HG03575 (cell line): ENCODE results near the gene POLDIP2.
A peak's percentile ranks its signal among the peaks of the same experiment; 100 is the strongest.

ENCODE experiments used
- ATAC-seq: cut with Tn5 transposase; IDR thresholded peaks from one replicate; pipeline ENCODE4 v1.9.1; 2021; ENCODE audit not compliant: unreplicated experiment, insufficient number of reproducible peaks, low FRiP score; ENCODE audit errors: extremely low read depth

POLDIP2 gene

DNA sequence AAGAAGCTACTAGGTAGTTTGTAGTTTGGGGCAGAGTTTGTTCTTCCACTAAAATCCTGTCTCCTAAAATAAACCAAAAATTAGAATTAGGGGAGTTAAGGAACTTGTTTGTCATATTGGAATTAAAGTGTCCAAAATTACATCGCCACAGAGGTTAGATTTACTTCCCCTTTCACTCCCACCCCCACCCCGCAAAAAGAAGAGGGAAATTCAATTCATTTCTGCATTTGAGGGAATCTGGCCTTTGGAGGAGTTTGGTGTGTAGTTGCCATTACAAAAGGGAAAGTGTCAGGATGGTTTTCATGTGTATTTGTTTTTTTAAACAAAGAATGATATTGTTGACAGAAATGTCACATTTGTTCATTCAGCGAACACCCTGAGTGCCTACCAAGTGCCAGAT is 32.5 kb downstream of the POLDIP2 start:
- no peak for ATAC-seq

DNA sequence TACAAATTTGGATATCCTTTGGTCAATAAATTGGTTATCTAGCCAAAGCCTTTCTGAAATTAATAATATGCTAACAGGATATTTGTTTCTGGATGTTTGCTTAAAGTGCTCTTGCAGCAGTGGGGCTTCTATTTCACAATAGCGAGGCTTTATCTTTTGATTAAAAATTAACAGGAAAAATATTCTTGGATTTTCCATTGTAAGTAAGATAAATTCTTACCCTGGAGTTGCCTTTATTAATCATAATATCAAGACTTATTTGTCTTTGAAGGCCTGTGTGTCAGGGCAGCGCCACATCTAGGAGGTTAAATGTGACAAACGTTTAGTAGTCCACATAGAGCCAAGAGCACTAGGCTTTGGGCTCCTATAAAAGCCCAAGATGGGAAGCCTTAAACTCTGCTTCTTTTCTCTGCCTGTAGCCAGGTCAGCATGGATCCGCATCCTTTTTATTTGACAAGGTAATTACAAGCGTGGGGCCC is 33.0 kb downstream of the POLDIP2 start:
- no peak for ATAC-seq

DNA sequence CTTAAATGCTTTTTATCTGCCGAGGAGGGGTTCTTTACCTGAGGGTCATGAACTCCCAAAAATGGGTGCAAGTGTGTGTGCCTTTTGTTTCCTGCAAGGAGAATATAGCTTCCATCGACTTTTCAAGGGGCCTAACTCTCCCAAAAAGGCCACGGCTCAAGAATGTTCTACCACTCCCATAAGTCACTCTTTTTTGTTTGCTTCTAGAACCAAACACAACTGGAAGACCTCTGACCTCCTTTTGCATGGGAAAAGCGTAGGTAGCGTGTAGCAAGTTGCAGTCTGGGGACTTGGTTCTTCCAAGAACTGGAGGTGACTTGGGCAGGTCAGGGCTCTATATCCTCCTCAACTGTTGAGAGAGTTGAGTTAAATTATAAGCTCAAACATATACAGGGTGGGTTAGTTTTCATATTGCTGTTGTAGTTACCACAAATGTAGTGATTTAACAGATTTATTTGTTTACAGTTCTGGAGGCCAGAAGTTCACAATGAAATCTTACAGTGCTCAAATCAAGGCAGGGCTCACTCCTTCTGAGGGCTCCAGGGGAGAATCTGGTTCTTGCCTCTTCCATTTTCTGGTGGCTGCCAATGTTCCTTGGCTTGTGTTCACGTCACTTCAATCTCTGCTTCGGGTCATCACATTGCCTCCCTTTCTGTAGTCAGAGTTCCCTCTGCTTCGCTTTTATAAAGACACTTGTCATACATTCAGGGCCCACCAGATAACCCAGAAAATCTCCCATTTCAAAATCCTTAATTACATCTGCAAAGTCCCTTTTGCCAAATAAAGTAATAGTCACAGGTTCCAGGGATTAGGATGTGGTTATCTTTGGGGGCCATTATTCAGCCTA is 36.9 kb downstream of the POLDIP2 start:
- ATAC-seq = no peak

DNA sequence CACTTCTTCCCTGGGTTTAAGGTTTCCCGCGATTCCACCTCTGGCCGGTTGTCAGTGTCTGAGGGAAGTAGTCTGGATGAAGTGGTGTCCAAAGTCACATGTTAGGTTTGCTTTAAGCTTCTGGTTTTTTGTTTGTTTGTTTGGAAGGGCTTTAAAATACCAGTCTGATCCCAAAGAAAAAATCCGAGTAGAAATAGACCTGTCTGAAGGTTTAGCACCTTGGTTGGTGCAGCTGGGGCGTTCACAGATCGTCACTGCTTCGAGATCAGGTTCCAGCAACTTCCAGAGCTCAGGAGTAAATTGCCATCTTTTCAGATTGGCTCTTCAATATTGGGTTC is 37.8 kb downstream of the POLDIP2 start:
- no peak for ATAC-seq

DNA sequence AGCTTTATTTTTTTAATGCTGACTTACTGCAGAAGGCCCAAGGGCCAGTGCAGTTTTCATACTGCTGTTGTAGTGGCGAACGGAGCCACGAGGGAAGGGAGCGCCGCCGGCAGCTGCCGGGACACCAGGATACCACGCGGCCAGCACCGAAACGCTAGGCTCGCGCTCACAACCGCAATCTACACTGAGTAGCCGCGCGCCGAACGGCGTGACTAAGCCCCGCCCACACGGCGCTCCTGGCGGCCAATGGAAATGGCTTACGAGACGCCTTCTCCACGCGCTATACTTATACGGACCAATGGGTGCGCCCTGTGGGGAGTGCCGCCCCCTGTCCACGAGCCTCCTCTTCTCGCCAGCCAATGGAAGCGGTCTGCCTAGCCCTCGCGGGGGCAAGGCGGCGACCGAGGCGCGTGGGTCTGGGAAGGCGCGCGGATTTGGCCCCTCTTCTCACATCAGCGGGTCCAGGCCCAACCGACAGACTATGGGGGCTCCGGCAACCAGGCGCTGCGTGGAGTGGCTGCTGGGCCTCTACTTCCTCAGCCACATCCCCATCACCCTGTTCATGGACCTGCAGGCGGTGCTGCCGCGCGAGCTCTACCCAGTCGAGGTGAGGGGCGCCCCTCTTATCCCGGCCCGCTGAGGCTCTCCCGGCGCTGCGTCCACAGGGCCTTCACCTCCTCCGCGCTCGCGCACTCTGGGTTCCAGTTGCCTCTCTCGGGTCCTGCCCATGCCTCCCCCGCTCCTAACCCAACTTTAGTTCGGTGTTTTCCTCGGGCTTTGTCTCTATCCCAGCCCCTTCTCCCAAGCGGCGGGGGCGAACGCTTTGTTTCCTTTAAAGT is 38.3 kb downstream of the POLDIP2 start, which contains the start of gene TMEM97:
TMEM97 (plus strand) TSS at position 442 of the 839 bp plus-strand sequence; CDS start at position 482, 40 bp downstream.
- ATAC-seq = peak; percentile 57

DNA sequence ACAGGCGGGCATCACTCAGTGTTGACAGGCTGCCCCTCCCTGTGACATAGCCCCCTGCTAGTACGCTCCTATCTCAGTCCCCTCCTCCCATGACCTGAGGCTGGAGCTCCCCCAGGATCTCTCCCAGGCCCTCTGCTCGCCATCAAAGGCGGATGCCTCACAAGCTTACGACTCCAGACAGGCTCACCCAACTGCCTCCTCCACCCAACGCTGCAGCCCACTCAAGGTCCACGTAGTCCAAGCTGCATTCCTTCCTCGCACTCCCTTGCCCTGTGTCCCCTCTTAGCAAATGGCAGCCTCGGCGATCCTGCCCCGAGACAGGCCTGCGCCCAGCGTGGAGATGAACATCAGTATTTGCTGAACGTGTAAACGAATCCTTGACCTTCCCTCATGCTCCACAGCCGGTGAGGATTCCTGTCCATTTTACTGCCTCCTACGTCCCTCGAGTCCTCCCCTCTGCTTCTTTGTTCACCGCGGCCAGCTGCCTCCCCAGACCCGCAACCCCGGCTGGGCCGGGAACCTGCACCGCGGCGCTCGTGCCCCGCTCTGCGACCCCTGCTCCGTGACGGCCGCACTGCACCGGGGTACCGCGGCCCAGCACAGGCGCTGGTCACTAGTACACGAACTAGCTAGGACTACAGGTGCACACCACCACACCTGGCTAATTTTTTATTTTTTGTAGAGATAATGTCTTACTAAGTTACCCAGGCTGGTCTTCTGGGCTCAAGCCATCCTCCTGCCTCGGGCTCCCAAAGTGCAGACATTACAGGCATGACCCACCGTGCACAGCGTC is 39.2 kb downstream of the POLDIP2 start:
- no peak for ATAC-seq

DNA sequence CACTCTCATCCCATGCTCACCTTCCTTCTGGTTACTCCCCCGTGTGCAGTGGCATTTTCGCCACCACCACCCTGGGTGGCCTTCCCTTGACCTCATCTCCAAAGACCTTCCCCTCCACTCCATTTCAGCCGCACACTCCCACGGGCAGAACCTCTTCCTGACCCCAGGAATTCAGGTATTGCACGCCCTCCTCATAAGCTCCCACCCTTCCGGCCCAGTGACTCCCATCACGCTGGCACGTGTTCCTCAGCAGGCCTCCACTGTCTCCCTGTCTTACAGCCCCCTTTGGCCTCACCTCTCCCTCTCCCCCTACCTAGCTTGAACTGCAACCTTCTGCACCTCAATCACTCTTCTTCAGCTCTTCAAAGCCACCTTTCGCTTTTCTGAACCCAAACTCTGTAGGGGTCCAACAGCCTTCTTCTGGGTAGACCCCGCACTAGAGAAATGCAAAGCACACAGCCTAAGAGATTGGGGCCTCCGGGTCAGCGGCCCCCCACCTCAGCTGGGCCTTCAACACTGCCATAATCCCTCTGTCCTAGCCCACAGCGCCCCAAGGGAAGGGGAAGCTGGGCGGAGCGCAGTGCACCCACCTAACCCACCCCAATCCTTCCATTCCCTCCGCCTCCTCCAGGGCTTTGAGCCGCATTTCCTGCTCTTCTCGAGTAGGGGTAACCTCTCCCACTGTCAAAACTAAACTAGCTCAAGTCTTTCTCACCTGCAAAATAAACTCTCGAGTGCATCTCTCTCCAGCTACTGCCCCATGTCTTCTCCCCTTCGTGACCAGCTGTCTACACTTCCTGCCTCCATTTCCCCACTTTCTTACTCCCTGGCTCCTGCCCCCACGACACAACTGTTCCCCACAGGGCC is 40.0 kb downstream of the POLDIP2 start:
- ATAC-seq = no peak

DNA sequence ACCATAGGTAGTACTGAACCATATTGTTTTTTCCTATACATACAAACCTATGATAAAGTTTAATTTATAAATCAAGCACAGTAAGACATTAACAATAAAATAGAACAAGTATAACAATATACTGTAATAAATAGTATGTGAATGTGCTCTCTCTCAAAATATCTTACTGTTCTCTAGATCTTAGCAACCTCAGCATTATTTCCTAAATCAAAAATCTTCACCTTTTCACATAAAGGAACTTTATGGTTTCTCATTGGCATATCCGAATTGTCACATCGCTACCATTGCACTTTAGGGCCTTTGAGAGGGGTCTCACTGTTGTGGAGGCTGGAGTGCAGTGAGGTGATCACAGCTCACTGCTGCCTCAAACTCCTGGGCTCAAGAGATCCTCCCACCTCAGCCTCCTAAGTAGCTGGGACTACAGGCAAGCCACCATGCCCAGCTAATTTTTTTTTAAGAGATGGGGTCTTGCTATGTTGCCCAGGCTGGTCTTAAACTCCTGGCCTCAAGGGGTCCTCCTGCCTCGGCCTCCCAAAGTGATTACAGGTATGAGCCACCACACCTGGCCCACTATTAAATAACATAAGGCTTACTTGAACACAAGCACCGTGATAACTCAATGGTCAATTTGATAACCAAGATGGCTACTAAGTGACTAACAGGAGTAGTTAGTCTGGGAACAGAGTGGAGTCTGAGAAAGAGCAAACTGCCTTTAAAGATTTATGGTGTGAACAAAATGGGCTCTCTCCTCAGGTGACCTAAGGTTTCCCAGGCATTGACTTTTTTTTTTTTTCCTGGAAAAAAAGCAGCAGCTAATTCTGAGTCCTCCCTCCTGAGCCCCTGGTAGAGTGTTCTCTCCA is 41.3 kb downstream of the POLDIP2 start:
- no peak for ATAC-seq

DNA sequence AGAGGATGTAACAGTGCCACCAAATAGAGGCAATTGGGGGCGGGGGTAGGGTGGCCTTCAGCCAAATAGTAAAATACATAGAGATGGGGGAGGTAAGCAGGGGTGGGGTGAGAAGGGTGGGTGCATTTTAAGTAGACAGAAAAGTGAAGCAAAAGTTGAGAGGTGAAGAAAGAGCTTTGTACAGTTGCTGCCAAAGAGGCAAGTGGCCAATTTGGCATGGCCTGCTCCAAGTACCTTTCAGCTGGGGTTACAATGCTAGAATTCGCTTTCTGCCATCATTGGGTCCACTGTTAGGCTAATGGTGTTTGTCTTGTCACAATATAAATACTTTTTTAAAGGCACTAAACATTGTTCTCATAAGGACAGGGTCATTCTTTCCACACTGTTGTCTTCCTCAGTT is 43.5 kb downstream of the POLDIP2 start:
- no peak for ATAC-seq

DNA sequence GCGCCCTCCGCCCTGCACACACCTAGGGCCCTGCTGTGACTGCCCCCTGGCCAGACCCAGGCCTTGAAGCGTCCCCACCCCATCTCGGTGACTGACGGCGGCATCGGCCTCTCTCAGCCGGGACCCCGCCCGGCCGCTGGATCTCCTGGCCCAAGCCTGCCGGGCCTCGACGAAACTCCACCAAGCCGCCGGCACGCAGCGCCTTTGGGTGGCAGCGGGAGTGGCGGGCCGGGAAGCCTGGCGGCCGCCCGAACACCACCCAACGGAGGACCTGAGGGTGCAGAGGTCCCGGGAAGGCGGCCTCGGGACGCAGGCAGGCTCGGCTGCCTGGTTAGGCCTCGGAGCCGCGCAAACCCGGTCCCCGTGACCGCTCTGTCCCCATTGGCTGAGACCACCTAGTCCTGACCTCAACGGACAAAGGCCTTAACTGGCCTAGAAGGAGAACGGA is 50.3 kb downstream of the POLDIP2 start:
- no peak for ATAC-seq

DNA sequence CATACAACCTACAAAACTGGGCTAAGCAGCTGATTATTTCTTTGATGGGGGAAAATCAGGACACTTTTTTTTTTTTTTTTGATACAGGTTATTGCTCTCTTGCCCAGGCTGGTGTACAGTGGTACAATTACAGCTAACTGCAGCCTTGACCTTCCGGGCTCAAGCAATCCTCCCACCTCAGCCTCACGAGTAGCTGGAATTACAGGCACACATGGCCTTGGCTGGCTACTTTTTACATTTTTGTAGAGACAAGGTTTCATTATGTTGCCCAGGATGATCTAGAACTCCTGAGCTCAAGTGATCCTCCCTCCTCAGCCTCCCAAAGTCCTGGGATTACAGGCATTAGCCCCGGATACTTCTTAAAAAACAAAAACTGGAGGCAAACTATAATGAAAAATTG is 58.9 kb downstream of the POLDIP2 start:
- no peak for ATAC-seq
